ENCODE data around the gene NCAPD3. TPM values are rescaled to one million over a fixed set of nuclear protein-coding genes. Genes with fewer than 3 reads are reported as not detected.

The NCAPD3 gene
- total RNA-seq, 1 donor, result 9.4 TPM

DNA sequence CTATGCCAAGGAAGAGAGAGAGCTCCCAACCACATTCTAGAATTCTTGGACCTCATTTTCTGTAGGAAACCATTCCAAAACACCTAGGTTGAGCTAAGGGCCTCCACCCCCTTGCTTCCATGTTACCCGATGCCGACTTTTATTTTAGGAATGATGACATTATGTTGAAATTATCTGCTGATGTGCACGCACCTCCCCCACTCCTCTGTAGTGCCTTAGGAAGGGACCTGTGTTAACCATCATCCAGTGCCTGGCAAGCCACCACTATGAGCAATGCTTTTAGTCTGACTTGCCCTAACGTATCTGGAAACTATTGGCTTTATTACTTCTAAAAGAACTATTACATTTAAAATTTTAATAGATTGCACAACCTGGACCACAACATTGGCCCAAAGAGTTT lies 42.1 kb downstream of the NCAPD3 start:
- H3K4me1 ChIP-seq (ENCODE audit: insufficient read depth, low read length), result peaks cover 11% of the 10 kb centered on the region
- H3K36me3 ChIP-seq (ENCODE audit: insufficient read depth, low read length), result peaks cover 56% of the 10 kb centered on the region
- peak overlapping the region; percentile 50 for H2AFZ ChIP-seq (ENCODE audit: low read length)
- H3K4me3 ChIP-seq (ENCODE audit: insufficient read depth, low read length), result no peak overlapping the region
- no peaks in the 10 kb centered on the region for H3K9me3 ChIP-seq (ENCODE audit: low read depth, low read length)
- no peaks in the 10 kb centered on the region for H4K20me1 ChIP-seq (ENCODE audit: insufficient read depth, low read length)
- peak overlapping the region; percentile 69 for H3K27ac ChIP-seq (ENCODE audit: low read depth, low read length)
- peak overlapping the region; percentile 54 for H3K4me2 ChIP-seq (ENCODE audit: insufficient read depth, low read length)
- no peaks in the 10 kb centered on the region for H3K27me3 ChIP-seq (ENCODE audit: insufficient read depth, low read length)
- DNase-seq (ENCODE audit: insufficient read length, low spot score, missing footprints), result peak; percentile 80
- TF ChIP-seq, protein P1, sequence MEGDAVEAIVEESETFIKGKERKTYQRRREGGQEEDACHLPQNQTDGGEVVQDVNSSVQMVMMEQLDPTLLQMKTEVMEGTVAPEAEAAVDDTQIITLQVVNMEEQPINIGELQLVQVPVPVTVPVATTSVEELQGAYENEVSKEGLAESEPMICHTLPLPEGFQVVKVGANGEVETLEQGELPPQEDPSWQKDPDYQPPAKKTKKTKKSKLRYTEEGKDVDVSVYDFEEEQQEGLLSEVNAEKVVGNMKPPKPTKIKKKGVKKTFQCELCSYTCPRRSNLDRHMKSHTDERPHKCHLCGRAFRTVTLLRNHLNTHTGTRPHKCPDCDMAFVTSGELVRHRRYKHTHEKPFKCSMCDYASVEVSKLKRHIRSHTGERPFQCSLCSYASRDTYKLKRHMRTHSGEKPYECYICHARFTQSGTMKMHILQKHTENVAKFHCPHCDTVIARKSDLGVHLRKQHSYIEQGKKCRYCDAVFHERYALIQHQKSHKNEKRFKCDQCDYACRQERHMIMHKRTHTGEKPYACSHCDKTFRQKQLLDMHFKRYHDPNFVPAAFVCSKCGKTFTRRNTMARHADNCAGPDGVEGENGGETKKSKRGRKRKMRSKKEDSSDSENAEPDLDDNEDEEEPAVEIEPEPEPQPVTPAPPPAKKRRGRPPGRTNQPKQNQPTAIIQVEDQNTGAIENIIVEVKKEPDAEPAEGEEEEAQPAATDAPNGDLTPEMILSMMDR (IDR thresholded peaks at IDR 0.05; ENCODE audit: extremely low read depth, low read depth, low read length), result no peak
- H3K79me2 ChIP-seq (ENCODE audit: insufficient read depth, low read length), result no peaks in the 10 kb centered on the region

DNA sequence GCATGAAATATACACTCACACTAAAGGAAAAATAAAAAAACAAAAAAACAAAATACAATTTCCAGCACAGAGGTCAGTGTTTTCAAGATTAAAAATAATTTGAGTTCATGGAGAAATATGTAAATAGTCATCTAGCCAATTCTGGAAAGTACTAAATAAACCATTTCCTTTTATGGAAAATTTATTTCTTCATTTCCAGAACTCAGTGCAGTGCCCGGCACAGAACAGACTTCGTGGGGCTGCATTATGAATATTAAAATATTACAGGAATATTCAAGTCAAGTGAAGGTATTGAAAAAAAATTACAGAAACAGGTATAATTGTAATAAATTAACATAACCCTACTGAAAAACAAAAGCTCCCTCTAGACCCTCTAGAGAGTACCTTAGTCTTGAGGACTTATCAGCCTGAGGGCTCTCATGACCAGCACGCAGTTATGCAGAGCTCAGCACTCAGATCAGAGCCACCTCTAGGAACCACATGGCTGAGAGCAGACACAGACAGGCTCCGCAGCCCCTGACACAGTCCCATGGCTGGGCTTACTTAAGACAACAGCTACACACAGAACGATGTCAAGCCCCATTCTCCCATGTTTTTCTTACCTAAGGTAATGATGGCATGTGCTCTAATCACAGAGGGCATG lies 45.6 kb downstream of the NCAPD3 start:
- Histone ChIP-seq H3K27ac (ENCODE audit: low read depth, low read length) (no peak overlapping the region), H4K20me1 (ENCODE audit: insufficient read depth, low read length) (no peaks in the 10 kb centered on the region), H3K27me3 (ENCODE audit: insufficient read depth, low read length) (no peaks in the 10 kb centered on the region), H3K4me2 (ENCODE audit: insufficient read depth, low read length) (no peak overlapping the region), H3K9me3 (ENCODE audit: low read depth, low read length) (no peaks in the 10 kb centered on the region), H3K36me3 (ENCODE audit: insufficient read depth, low read length) (peaks cover 56% of the 10 kb centered on the region), H3K79me2 (ENCODE audit: insufficient read depth, low read length) (no peaks in the 10 kb centered on the region), H2AFZ (ENCODE audit: low read length) (no peak overlapping the region), H3K4me1 (ENCODE audit: insufficient read depth, low read length) (peaks cover 11% of the 10 kb centered on the region), H3K4me3 (ENCODE audit: insufficient read depth, low read length) (no peak overlapping the region)
- TF ChIP-seq, protein P1 (IDR thresholded peaks at IDR 0.05; ENCODE audit: extremely low read depth, low read depth, low read length), result no peak
- no peak for DNase-seq (ENCODE audit: insufficient read length, low spot score, missing footprints)

DNA sequence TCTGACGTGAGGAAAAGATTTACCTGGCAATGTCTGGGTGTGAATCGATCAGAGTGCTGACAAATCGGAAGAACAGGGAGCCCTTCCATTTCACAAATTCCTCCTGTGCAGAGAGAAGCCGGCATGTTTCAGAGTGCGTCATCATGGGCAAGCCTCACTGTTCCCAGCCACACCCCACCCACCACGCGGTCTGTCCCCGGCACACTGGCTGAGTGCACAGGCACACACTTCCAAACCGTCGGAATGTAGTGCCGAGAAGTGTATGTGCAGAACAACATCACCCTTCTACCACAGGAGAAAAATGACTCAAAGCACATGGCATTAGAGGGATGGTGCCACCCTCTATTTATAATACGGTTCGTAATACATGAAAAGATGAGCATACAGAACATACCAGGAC lies 47.5 kb downstream of the NCAPD3 start:
- Histone ChIP-seq H3K36me3 (ENCODE audit: insufficient read depth, low read length) (peaks cover 48% of the 10 kb centered on the region), H3K27ac (ENCODE audit: low read depth, low read length) (no peak overlapping the region), H3K9me3 (ENCODE audit: low read depth, low read length) (no peaks in the 10 kb centered on the region), H3K27me3 (ENCODE audit: insufficient read depth, low read length) (no peaks in the 10 kb centered on the region), H3K4me3 (ENCODE audit: insufficient read depth, low read length) (no peak overlapping the region), H3K79me2 (ENCODE audit: insufficient read depth, low read length) (no peaks in the 10 kb centered on the region), H3K4me2 (ENCODE audit: insufficient read depth, low read length) (no peak overlapping the region), H2AFZ (ENCODE audit: low read length) (no peak overlapping the region), H4K20me1 (ENCODE audit: insufficient read depth, low read length) (no peaks in the 10 kb centered on the region), H3K4me1 (ENCODE audit: insufficient read depth, low read length) (peaks cover 2% of the 10 kb centered on the region)
- no peak for DNase-seq (ENCODE audit: insufficient read length, low spot score, missing footprints)
- TF ChIP-seq, protein P1 (IDR thresholded peaks at IDR 0.05; ENCODE audit: extremely low read depth, low read depth, low read length), result no peak

- no peaks in the 10 kb centered on the region for H3K4me1 ChIP-seq (ENCODE audit: insufficient read depth, low read length)
- H2AFZ ChIP-seq (ENCODE audit: low read length), result no peak overlapping the region
- H3K9me3 ChIP-seq (ENCODE audit: low read depth, low read length), result no peaks in the 10 kb centered on the region
- no peaks in the 10 kb centered on the region for H4K20me1 ChIP-seq (ENCODE audit: insufficient read depth, low read length)
- H3K27me3 ChIP-seq (ENCODE audit: insufficient read depth, low read length), result no peaks in the 10 kb centered on the region
- no peak overlapping the region for H3K4me2 ChIP-seq (ENCODE audit: insufficient read depth, low read length)
- TF ChIP-seq, protein P1 (IDR thresholded peaks at IDR 0.05; ENCODE audit: extremely low read depth, low read depth, low read length), result no peak
- no peak for DNase-seq (ENCODE audit: insufficient read length, low spot score, missing footprints)
- no peak overlapping the region for H3K4me3 ChIP-seq (ENCODE audit: insufficient read depth, low read length)
- no peak overlapping the region for H3K27ac ChIP-seq (ENCODE audit: low read depth, low read length)
- H3K79me2 ChIP-seq (ENCODE audit: insufficient read depth, low read length), result no peaks in the 10 kb centered on the region
- peaks cover 33% of the 10 kb centered on the region for H3K36me3 ChIP-seq (ENCODE audit: insufficient read depth, low read length)
Observed at GRCh38 chr11:134173296-134173695, 50.5 kb downstream of the NCAPD3 start.
